ENCODE measurements around the gene NDUFA1.

GRCh38 chrX:119895843-119896326 lies 24.3 kb downstream of the NDUFA1 start, which contains the start of gene AKAP14:
- TF ChIP-seq, protein P1, sequence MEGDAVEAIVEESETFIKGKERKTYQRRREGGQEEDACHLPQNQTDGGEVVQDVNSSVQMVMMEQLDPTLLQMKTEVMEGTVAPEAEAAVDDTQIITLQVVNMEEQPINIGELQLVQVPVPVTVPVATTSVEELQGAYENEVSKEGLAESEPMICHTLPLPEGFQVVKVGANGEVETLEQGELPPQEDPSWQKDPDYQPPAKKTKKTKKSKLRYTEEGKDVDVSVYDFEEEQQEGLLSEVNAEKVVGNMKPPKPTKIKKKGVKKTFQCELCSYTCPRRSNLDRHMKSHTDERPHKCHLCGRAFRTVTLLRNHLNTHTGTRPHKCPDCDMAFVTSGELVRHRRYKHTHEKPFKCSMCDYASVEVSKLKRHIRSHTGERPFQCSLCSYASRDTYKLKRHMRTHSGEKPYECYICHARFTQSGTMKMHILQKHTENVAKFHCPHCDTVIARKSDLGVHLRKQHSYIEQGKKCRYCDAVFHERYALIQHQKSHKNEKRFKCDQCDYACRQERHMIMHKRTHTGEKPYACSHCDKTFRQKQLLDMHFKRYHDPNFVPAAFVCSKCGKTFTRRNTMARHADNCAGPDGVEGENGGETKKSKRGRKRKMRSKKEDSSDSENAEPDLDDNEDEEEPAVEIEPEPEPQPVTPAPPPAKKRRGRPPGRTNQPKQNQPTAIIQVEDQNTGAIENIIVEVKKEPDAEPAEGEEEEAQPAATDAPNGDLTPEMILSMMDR (IDR thresholded peaks at IDR 0.05; ENCODE audit: poor library complexity): no peak
- no peak for TF ChIP-seq EZH2 (IDR thresholded peaks at IDR 0.05; ENCODE audit: borderline replicate concordance)

Measured in hepatocyte (in vitro differentiated cells).